Lung microvascular endothelial cell (primary cell): Measurements from ENCODE around the gene SOX18. TPM values are rescaled to one million over a fixed set of nuclear protein-coding genes. Genes with fewer than 3 reads are reported as not detected.

Source experiments
- DNase-seq, 2 donors: peaks; one replicate each; pipeline versions ENCODE4 v3.0.0 to v3.0.0-alpha.2; 2010; ENCODE audit warnings: low read depth in 2 of 2
- total RNA-seq: library from RNA; depleted of rRNA; stranded (reverse); fragments of >200 nt; gene quantifications from 2 replicates; pipeline ENCODE4 v1.2.1, GENCODE V29; 2014

The SOX18 gene
- total RNA-seq, 1 donor from 2014 or later, result 29.6 TPM

DNA sequence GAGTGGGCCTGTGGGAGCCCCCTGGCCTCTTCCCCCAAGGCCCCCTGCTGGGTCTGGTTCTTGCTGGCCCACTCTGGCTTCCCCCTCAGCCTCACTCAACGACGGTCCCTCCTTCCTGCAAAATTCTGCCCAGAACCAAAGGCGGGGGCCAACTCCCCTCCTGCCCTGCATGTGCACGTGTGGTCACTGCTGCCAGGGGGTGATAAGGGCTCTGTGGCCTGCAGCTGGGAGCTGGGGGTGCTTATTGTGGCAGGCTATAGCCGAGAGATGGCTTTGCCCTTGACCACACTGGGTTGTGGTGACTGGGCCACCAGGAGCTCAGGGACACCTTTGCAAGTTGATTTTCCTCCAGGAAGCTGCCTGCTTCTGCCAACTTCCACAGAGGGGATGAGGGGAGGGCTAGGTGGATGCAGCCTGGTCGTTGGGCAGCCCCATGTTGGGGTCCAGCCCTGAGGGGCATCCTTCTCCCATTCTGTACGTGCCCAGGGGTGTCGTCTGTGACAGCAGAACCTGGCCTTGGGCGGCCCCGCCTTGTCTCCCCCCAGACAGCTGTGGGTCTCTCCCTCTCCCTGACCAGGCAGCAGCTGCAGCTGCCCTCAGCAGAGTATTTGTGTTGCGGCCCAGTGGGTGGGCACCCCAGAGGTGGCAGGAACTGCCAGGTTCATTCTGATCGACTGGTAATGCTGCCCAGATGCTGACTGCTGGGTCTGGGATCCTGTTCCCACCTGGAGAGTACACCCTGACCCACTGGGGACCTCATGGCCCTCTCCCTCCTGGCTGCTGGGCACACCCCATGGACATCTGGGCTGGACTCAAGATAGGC lies 19.2 kb upstream of the SOX18 start:
- DNase-seq, result no peak

DNA sequence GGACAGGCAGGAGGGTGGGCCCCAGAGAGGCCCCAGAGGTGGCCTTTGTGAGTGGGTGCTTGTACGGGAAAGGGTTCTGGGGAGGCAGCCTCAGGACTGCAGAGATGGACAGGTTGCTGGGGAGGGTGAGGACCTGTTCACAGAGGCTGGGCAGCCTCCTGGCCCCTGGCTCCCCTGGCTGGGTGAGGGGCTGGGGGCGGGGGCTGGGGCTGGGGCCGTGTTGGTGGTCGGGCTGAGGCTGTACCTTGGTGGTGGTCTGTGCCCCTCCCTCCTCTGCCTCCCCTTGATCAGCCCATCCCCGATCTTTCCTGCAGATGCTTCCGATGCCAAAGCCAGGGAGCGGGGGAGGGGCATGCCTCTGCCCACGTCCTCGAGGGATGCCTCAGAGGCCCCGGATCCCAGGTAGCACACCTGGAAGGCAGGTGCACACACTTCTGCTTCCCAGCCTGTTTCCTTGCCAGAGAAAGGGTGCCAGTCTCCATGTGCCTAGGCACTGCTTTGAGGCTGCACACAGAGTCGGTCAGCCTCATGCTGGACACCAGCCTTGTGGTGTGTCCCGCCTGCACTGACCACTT lies 18.4 kb upstream of the SOX18 start:
- no peak for DNase-seq

DNA sequence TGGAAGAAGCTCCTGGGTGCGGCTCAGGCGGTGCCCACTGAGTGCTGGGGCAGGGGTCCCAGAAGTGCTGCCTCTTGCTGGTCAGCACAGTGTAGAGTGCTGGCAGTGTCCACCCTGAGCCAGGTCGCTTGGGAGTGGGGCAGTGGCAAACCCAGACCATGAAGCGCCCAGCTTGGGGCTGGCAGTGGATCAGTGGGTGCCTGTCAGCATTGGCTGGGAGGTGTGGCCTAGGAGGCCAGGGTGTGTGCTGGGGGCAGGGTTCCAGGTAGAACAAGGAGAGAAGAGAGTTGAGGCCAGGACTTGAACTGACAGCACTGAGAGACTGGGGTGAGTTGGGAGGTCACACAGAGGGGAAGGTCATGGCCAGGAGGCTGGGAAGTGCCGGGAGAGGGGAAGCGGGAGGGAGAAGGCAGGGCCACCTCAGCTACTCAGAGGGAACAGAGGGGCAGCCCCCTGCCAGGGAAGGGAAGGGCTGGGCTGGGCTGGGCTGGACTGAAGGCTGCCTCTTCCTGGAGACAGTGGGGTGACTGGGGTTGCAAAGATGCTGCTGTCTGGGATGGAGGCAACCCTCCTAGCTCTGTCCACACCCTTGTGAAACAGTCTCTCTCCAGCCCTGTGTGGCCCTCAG lies 17.7 kb upstream of the SOX18 start:
- no peak for DNase-seq

DNA sequence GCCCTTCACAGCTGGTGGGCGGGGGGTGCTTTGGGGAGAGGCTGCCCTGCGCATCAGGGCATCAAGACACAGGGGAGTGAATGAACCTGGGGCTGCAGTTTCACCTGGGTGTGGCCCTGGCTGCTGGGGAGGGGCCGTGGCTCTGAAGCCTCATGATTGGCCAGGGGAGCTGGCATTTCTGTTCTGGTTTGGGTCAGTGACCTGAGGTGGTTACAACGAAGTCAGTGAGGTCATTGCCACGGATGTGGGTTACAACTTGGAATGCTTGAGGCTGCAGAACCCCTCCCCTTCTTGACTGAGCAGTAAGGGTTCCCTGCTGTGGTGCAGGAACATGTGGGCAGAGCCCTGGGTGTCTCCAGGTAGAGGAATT lies 16.5 kb upstream of the SOX18 start:
- peak in 1 of 2 donors; percentile 51 for DNase-seq

DNA sequence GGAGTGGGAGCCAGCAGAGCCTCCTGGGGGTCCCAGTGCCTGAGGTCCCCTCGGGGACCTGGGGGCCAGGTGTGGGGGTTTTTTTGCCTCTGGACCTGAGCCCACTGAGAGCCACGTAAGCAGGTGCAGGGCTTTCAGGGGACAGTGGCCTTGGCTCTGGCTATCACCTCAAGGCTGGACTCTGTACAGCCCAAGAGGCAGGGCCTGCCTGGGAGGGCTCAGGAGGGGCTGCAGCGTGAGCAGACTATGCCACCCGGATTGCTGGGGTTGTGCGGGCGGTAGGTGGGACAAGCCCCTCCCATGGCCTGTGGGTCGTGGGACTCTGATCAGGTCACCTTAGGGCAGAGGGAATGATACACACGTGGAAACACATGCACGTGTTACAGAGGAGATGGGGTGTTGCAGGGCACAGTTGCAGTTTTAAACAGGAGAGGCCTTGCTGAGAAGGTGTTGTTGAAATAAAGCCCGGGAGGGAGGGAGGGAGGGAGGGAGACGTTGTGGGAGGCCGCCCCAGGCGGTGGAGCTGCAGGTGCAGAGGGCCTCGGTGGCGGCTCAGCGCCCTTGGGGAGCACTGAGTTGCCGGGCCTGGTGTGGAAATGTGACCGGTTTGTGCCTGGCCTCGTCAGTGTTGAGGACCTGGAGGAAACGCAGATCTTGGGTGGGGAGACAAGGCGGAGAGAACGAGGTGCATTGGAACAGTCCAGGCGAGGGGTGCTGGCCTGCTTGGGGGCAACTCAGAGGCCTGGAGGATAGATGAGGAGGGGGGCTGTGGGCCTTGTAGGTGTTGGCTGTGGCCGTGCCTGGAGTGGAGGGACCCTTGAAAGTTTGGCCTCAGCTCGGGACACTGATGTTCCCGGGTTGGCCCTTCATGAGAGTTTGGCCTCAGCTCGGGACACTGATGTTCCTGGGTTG lies 15.9 kb upstream of the SOX18 start:
- DNase-seq, result no peak

DNA sequence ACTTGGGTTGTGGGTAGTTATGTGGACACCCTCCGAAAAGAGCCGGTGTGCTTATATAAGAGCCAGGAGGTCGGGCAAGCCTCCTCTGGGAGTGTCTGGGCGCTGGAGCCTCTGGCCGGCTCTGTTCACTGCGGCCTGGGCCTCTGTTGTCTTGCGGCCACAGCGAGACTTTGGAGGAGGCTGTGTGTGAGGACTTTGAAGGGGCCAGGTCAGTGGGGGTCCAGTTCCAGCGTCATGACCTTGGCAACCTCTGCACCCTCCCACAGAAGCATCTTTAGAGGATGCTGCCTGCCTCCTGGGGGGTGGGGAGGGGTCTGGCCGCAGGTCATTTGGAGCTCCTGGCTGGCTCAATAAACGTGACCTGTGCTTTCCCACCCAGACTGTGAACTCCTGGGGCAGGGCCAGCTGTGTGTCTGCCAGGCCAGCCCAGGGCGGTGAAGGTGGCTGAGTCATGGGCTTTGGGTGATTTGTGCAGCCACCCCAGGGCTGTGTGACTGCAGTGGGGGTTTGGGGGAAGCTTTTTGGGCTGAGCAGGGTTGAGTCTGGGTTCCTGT lies 14.8 kb upstream of the SOX18 start:
- DNase-seq, result peak in 1 of 2 donors; percentile 42

DNA sequence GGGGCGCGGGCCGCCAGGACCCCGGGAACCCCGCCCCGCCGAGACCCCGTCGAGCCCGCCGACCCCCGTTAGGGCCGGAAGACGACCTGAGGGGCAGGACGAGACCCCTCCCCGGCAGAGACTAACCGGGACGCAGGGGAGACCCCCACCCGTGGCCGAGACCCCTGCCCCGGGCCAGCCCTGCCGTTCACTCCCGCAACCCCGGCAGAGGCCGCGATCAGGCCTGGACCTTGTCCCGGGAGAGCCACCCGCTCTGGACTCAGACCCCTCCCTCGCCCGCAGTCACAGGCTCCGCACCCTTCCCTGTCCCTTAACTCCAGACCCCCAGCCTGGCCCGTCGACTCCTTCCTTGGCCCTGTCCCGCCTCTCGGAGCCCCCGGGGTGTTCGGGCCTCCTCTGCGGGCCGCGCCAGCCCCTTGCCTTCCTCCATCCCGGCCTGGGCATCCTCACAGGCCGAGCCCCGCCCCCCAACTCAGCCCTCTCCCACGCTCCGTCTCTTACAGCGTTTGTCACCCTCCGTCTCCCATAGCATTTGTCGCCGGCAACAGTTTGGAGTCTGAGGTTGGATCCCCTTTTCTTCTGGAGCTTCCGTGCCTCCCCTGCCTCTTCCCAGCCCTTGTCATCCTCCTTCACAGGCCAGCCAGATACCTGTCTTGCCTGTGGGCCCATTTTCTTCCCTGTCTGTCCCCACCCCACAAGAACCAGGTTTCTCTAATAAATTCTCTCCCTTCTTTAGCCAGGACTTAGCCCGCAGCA lies 14.1 kb upstream of the SOX18 start:
- DNase-seq, result no peak

DNA sequence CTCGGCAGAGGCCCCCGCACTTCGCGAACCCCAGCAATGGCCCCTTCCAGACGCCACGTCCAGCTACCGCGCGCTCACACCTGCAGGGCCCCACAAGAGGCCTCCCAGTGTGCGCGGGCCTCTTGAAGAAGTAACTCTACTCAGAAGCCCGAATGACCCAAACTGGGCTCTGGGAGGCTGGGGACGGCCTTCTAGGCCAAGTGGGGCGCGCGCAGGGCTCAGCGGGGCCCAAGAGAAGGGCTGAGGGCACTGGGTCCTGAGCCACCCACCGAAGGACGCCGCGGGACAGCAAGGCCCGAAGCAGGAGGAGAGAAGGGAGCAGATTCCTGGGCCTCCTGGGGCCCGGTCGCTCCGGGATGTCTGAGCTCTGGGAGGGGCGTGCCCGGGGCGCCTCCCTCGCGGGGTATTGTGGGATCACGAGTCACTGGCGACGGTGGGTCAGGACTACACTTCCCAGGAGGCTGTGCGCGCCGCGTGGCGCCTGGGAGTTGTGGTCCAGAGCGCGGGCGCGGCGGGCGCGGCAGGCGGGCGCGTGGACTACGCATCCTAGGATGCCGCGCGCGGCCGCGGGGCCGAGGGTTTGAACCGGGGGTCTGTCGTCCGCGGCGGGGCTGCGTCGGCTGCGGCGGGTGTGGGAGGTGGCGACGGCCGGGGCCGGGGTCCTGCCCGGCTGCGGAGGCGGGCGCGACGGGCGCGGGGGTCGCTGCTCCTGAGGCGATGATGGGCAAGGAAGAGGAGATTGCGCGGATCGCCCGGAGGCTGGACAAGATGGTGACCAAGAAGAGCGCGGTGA lies 13.4 kb upstream of the SOX18 start, which contains the start of gene TCEA2:
TSS of gene TCEA2 (plus strand) at position 603 of the 793 bp plus-strand sequence. CDS start at position 718, 115 bp downstream.
- peak; percentile 96 to 97 for DNase-seq

DNA sequence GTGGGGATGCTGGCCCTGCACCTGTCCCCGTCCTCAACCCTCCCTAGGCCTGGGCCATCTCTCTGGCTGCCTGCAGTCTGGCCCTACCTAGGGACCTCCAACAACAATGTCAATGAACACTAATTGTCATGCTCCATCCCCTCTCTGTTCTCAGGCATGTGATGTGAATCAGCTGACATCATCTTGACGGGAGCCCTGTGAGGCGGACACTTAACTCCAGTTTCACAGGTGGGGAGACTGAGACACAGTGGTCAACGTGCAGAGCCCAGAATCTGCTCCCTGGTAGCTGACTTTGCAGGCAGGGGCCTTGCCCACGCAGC lies 12.8 kb upstream of the SOX18 start:
- no peak for DNase-seq

DNA sequence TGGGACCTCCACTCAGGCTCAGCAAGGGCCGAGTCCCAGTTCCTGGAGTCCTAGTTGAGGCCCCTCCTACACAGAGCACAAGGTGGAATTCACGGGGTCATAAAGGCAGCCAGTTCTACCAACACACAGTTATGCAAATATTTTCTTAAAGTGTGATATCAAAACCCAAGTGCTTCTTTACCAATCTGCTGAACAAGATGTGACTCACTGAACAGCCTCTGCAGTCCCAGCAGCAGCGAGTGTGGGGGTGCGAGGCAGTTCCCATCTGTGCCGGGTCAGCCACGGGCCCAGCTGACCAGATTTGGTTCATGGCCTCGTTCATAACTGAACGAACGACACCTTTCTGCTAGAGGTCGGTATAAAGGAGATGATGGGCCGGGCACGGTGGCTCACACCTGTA lies 9.1 kb upstream of the SOX18 start:
- DNase-seq, result no peak

DNA sequence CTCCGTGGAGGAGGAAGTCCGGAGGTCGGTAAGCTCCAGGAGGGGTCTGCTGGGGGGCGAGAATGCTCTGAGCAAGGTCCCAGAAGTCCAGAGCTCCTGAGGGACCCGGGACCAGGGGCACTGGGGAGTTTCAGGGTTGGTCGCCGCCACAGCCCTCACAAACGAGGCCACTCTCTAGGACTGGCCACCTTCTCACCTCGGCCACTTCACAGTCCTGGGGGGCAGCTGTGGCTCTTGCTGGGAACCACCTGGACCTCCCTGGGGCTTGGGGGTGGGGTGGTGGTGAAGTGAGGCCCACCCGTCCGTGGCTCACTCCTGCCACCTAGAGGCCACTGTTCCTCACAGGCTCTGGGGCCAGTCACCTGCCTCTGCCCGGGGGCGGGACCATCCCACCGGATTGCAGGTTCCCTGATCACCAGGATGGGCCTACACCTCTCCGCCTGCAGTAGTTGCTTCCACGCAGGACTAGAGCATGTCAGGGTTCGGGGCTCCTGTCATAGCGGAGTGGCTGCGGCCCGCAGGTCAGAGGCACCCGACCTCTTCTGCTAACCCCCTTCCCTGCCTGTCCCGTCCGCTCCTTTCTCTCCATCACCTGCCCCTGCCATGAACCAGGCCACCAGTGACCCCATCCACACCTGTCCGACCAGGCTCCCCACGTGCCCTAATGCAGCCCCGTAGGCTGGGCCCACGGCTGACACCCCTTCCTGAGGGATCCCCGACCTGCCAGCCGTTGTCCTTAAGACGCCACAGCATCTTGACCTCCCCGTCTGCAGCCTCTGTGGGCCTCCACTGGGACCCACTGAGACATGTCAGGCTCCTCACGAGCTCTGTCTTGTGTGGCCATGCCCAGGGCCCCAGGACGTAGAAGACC lies 8.4 kb upstream of the SOX18 start:
- DNase-seq, result peak; percentile 73 to 93

DNA sequence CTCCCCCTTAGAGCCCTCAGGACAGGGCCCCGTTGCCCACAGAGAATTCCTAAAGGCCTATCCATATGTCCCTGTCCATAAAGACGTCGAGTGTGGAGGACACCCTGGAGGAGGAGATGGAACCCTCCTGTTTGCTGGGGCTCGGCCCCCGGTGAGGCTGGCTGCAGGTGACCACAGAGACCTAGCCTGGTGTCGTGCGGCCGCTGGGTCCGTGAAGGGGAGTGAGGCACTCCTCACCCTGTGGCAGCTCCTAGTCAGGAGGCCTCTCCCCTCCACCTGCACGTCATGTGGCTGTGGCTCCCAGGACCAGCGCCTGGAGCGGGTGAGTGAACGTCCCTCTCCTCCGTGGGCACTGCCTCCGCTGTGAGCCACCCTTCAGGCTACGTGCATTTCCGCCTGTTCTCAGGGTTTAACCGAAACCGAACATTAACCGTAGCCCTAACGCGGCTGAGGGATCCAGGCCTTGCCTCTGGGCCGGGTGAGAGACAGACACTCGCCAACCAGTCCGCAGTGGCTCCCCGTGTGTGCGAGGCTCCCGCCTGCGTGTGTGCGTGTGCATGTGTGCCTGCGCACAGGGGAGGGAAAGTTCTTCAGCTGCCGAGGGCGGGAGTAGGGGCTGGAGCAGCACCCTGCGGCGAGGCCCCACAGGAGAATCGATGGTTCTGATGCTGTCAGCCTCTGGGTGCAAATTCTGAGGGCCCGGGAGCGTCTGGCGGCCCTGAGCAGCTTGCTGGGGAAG lies 7.6 kb upstream of the SOX18 start:
- DNase-seq, result peak; percentile 49 to 85

DNA sequence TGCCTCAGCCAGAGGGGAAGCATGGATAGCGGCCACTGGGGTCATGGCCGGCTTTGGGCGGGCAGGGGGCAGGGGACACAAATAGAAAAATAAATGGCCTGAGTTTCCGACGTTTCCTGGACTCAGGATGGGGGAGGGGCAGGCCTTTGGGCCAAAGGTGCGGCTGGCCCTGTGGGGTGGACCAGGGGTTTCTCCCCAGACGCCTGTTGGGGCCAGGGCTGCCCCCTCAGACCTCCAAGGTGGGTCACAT lies 7.1 kb upstream of the SOX18 start:
- peak in 1 of 2 donors; percentile 95 for DNase-seq

DNA sequence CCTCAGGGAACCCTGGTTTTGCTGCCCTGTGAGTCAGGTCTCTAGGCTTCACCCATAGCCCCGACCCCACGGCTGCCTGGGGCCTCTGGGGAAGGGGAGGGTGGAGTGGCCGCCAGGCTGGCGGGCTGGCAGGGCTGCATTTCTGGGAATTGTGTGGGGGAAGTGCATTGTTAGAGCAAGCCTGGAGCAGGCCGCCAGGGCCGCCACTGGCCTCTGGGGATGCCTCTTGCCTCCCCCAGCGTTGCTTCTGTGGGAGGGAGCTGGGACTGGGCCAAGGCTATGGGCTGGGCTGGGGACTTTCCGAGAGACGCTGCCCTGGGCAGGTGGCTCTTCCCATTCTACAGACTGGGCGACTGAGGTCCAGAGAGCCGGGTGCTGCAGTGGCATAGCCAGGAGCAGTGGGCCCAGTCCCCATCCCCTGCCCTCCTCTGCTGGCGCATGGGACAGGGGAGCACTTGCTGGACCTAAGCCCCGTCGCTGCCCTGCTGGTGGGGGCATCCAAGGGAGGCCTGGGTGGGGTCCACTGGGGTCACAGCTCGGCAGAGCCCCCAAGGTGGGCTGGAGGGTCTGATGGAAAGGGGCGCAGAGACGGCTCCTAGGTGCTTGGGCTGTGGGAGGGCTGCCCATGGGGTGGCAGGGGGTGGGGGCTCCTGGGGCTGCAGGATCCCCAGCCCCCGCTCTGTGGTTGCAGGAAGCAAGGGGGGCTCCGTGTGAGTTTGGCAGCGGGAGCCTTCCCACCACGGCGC lies 6.6 kb upstream of the SOX18 start:
- peak; percentile 64 to 96 for DNase-seq

DNA sequence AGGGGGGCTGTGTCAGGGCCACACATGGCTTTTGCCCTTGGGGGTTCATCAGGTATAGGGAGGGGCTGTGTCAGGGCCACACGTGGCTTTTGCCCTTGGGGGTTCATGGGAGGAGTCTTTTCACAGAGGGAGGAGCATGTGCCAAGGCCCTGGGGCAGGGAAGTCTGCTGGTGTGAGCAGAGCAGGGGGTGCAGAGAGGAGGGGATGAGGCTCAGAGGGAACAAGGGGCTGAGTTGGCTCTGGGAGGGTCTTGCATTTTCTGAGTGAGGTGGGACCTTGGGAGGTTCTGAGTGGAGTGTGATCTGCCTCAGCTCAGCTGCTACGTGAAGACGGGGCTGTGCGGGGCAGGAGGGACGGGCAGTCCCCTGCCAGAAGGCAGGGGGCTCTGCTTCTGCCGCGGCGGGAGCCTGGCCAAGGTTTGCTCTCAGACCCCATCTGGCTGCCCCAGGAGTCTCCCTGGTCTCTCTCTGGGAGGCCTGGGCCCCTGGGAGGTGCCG lies 6.0 kb upstream of the SOX18 start:
- no peak for DNase-seq

DNA sequence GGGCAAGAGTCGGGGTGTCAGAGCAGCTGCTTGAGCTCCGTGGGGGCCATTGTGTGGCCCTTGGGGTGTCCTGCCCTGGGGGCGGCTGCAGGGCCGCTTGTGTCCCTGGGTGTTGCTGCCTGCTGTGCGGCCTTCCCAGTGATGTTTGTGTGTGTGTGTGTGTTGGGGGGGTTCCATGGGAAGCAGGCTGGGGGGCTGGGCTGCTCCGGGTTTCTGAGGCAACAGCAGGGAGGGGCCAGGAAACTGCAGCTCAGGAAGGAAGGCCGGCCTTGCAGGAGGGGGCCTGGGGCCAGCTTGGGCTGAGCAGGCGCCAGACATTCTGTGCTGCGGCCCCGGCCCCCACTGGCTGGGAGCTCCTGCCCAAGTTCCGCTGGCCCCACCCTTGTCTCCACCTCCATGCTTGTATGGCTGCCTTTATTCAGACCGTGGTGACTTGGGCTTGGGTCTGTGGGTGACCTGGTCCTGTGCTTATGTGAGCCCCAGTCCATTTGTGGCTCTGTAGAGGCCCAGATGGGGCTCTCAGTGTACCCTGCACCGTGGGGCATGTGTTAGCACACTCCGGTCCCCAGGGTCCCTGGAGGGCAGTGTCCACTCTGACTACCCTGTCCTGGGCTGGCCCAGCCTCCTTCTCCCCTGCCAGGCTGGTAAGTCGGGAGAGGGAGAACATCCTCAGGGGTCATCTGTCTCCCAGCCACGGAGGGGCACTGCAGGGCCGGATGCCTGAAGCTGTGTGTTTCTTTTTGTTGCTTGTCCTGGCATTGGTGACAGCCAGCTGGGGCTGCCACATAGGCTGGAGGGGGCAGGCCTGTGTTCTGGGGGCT lies 4.6 kb upstream of the SOX18 start:
- DNase-seq, result peak; percentile 92 to 98
